Lower leg skin (tissue), 4 donors: ENCODE data around the gene TSEN54. TPM values are rescaled to one million over a fixed set of nuclear protein-coding genes. Genes with fewer than 3 reads are reported as not detected.

ENCODE experiments used
- DNase-seq, 2 donors: peaks; one replicate each; pipeline ENCODE4 v3.0.0-alpha.2; 2019; ENCODE audit warnings: low spot score in 2 of 2
- H3K4me3 ChIP-seq: fragments of 200-600 bp; sonication (generic); 2 replicates; pipeline ENCODE4 v1.5.1; 2017; ENCODE audit warnings: mild to moderate bottlenecking, low read depth; ENCODE audit not compliant: poor library complexity, severe bottlenecking
- CTCF ChIP-seq, 3 donors: fragments of 450-650 bp; IDR thresholded peaks; one replicate each; pipeline ENCODE4 v1.5.1; 2016; ENCODE audit warnings: antibody characterized with exemption in 3 of 3, mild to moderate bottlenecking in 3 of 3, moderate library complexity in 2 of 3
- POLR2A ChIP-seq, 2 donors: fragments of 450-650 bp; IDR thresholded peaks; one replicate each; pipeline ENCODE4 v1.6.1; 2016 to 2017; ENCODE audit warnings: antibody characterized with exemption in 2 of 2, mild to moderate bottlenecking in 1 of 2, moderate library complexity in 1 of 2
- WGBS, 2 donors: methylation state at CpG; one replicate each; pipeline ENCODE4 v1.1.5; 2018; 5-methylcytosine and 5-hydroxymethylcytosine counted together
- intact Hi-C: fragments of 100-400 bp; cut with DNase I; formaldehyde crosslinking; loops from one replicate; pipeline ENCODE4 v1.15.0; 2023; ENCODE audit warnings: low total_unique reads
- total RNA-seq, 4 donors: library from RNA; depleted of rRNA; stranded (reverse); fragments of >200 nt; gene quantifications; one replicate each; pipeline ENCODE4 v1.1.0, GENCODE V29; 2016

TSEN54 gene
- total RNA-seq, 4 donors from 2014 or later = 42.7 to 70.8 (median 50.8) TPM

GRCh38 chr17:75525806-75526554, 9.7 kb downstream of the TSEN54 start:
- peak overlapping the region; percentile 51 for H3K4me3 ChIP-seq
- WGBS, 2 donors = 1 to 2% methylated on average over 27 to 44 of the region's 60 CpGs
- TF ChIP-seq CTCF (IDR thresholded peaks at IDR 0.05) = no peak
- TF ChIP-seq POLR2A (IDR thresholded peaks at IDR 0.05) = no peak
- no peak for DNase-seq
- intact Hi-C loops = no loop called here

- no peak for TF ChIP-seq POLR2A (IDR thresholded peaks at IDR 0.05)
- intact Hi-C loops = no loop called here
- no peak overlapping the region for H3K4me3 ChIP-seq
- no peak for DNase-seq
- WGBS, 2 donors = 41 to 49% methylated on average over 13 of the region's 13 CpGs
These were observed 10.4 kb downstream of the TSEN54 start for GRCh38 chr17:75526555-75527270.

GRCh38 chr17:75530837-75531720, 14.8 kb downstream of the TSEN54 start:
- 74 to 81% methylated on average over 17 of the region's 19 CpGs for WGBS, 2 donors
- TF ChIP-seq POLR2A (IDR thresholded peaks at IDR 0.05) (no peak), CTCF (IDR thresholded peaks at IDR 0.05) (no peak)
- intact Hi-C loops = no loop called here
- no peak for DNase-seq
- no peak overlapping the region for H3K4me3 ChIP-seq

GRCh38 chr17:75531721-75532072, 15.4 kb downstream of the TSEN54 start:
- DNase-seq = no peak
- 60 to 74% methylated on average over 5 to 7 of the region's 7 CpGs for WGBS, 2 donors
- H3K4me3 ChIP-seq = no peak overlapping the region
- TF ChIP-seq POLR2A (IDR thresholded peaks at IDR 0.05) = no peak
- no peak for TF ChIP-seq CTCF (IDR thresholded peaks at IDR 0.05)
- intact Hi-C loops = no loop called here

GRCh38 chr17:75535119-75535537, 18.8 kb downstream of the TSEN54 start:
- no peak overlapping the region for H3K4me3 ChIP-seq
- no peak for DNase-seq
- intact Hi-C loops = no loop called here
- 72 to 80% methylated on average over 15 of the region's 15 CpGs for WGBS, 2 donors
- TF ChIP-seq POLR2A (IDR thresholded peaks at IDR 0.05) (no peak), CTCF (IDR thresholded peaks at IDR 0.05) (no peak)

DNA sequence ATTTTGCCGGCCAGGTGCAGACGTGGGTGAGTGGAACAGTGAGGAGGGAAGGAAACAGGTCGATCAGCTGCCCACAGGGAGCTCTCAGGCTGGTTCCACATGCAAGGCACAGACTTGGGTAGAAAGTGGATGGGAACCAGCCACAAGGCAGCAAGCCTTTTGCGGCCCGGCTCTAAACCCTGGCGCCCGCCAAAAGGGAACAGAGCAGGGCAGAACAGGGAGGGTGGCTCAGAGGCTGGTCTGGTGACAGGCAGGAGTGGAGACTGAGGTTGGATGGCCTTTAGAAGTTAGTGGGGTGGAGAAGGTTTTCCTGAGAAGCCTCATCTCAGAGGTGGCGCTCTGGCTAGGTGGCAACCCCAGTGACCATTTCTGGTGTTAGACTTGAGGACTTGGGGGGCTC, 19.5 kb downstream of the TSEN54 start:
- no peak overlapping the region for H3K4me3 ChIP-seq
- 91 to 96% methylated on average over 8 of the region's 8 CpGs for WGBS, 2 donors
- no peak for DNase-seq
- intact Hi-C loops = no loop called here
- TF ChIP-seq POLR2A (IDR thresholded peaks at IDR 0.05) (no peak), CTCF (IDR thresholded peaks at IDR 0.05) (no peak)
